Measurements from ENCODE around the gene DLEC1.

DLEC1 gene

GRCh38 chr3:38115645-38116427 lies 76.8 kb downstream of the DLEC1 start:
- no peaks in the 10 kb centered on the region for H3K27me3 ChIP-seq (ENCODE audit: insufficient read depth, low read depth)
- no peak overlapping the region for H3K4me2 ChIP-seq
- no peaks in the 10 kb centered on the region for H3K4me1 ChIP-seq (ENCODE audit: low read depth, poor library complexity, severe bottlenecking)
- H3K9ac ChIP-seq: no peak overlapping the region
- no peaks in the 10 kb centered on the region for H4K20me1 ChIP-seq (ENCODE audit: insufficient read depth)
- TF ChIP-seq, protein P1, sequence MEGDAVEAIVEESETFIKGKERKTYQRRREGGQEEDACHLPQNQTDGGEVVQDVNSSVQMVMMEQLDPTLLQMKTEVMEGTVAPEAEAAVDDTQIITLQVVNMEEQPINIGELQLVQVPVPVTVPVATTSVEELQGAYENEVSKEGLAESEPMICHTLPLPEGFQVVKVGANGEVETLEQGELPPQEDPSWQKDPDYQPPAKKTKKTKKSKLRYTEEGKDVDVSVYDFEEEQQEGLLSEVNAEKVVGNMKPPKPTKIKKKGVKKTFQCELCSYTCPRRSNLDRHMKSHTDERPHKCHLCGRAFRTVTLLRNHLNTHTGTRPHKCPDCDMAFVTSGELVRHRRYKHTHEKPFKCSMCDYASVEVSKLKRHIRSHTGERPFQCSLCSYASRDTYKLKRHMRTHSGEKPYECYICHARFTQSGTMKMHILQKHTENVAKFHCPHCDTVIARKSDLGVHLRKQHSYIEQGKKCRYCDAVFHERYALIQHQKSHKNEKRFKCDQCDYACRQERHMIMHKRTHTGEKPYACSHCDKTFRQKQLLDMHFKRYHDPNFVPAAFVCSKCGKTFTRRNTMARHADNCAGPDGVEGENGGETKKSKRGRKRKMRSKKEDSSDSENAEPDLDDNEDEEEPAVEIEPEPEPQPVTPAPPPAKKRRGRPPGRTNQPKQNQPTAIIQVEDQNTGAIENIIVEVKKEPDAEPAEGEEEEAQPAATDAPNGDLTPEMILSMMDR (conservative IDR thresholded peaks at IDR 0.05; ENCODE audit: low read depth, low read length): no peak
- H2AFZ ChIP-seq (ENCODE audit: low read depth): no peak overlapping the region
- H3K4me3 ChIP-seq (IDR thresholded peaks at IDR 0.05; ENCODE audit: insufficient read depth, low read depth, low read length): no peak overlapping the region
- H3K27ac ChIP-seq: no peak overlapping the region
- no peaks in the 10 kb centered on the region for H3K79me2 ChIP-seq (ENCODE audit: insufficient read depth, low read depth)
- no peaks in the 10 kb centered on the region for H3K36me3 ChIP-seq (ENCODE audit: insufficient read depth)

DNA sequence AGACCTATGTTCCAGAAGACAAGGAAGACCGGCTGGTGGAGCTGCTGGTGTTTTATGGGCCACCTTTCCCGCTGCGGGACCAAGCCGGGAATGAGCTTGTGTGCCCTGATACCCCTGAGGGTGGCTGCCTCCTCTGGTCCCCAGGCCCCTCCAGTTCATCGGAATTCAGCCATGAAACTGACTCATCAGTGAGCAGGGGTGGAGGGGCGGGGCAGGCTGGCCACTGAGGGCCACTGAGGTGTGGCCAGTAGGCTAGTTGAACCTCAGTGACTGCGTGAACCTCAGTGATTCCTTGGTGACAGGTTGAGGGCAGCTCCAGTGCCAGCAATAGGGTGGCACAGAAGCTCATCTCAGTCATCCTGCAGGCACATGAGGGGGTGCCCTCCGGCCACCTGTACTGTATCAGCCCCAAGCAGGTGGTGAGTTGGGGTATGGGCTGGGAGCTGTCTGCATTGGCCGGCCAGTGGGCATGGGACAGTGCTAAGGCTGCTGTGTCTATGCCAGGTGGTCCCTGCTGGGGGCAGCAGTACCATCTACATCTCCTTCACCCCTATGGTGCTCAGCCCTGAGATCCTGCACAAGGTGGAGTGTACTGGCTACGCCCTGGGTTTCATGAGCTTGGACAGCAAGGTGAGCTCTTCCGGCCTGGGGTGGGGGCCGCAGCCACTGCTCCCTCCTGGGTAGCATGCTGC lies 77.6 kb downstream of the DLEC1 start:
- H3K9ac ChIP-seq: no peak overlapping the region
- H3K36me3 ChIP-seq (ENCODE audit: insufficient read depth): no peaks in the 10 kb centered on the region
- H3K79me2 ChIP-seq (ENCODE audit: insufficient read depth, low read depth): no peaks in the 10 kb centered on the region
- H3K27me3 ChIP-seq (ENCODE audit: insufficient read depth, low read depth): no peaks in the 10 kb centered on the region
- H3K4me1 ChIP-seq (ENCODE audit: low read depth, poor library complexity, severe bottlenecking): no peaks in the 10 kb centered on the region
- no peak overlapping the region for H3K4me2 ChIP-seq
- TF ChIP-seq, protein P1 (conservative IDR thresholded peaks at IDR 0.05; ENCODE audit: low read depth, low read length): no peak
- no peak overlapping the region for H2AFZ ChIP-seq (ENCODE audit: low read depth)
- no peak overlapping the region for H3K27ac ChIP-seq
- H3K4me3 ChIP-seq (IDR thresholded peaks at IDR 0.05; ENCODE audit: insufficient read depth, low read depth, low read length): no peak overlapping the region
- H4K20me1 ChIP-seq (ENCODE audit: insufficient read depth): no peaks in the 10 kb centered on the region

DNA sequence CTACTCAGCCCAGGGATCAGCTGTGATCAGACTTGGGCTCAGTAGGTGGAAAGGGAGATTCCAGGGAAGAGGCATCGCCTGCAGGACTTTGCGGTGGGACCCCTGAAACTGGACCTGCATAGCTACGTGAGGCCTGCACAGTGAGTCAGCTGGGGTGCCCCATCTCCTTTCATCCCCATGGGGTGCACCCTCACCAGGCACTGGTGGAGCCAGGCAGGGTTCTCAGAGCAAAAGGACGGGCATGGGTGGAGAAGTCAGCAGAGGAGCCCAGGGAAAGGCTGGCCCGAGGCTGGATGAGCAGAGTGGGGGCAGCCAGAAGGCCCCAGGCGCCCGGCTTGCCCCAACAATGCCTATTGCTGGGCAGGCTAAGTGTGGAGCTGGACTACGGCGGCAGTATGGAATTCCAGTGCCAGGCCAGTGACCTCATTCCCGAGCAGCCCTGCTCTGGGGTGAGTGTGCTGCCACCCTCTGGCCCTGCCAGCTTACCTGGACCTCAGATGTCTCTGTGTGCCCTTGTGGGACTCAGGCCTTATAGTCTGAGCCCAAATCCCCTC lies 78.2 kb downstream of the DLEC1 start:
- TF ChIP-seq, protein P1 (conservative IDR thresholded peaks at IDR 0.05; ENCODE audit: low read depth, low read length): no peak
- Histone ChIP-seq H3K27ac (no peak overlapping the region), H3K4me3 (IDR thresholded peaks at IDR 0.05; ENCODE audit: insufficient read depth, low read depth, low read length) (no peak overlapping the region), H3K9ac (no peak overlapping the region), H2AFZ (ENCODE audit: low read depth) (no peak overlapping the region), H3K27me3 (ENCODE audit: insufficient read depth, low read depth) (no peaks in the 10 kb centered on the region), H3K36me3 (ENCODE audit: insufficient read depth) (no peaks in the 10 kb centered on the region), H3K4me1 (ENCODE audit: low read depth, poor library complexity, severe bottlenecking) (no peaks in the 10 kb centered on the region), H3K79me2 (ENCODE audit: insufficient read depth, low read depth) (no peaks in the 10 kb centered on the region), H3K4me2 (no peak overlapping the region), H4K20me1 (ENCODE audit: insufficient read depth) (no peaks in the 10 kb centered on the region)

DNA sequence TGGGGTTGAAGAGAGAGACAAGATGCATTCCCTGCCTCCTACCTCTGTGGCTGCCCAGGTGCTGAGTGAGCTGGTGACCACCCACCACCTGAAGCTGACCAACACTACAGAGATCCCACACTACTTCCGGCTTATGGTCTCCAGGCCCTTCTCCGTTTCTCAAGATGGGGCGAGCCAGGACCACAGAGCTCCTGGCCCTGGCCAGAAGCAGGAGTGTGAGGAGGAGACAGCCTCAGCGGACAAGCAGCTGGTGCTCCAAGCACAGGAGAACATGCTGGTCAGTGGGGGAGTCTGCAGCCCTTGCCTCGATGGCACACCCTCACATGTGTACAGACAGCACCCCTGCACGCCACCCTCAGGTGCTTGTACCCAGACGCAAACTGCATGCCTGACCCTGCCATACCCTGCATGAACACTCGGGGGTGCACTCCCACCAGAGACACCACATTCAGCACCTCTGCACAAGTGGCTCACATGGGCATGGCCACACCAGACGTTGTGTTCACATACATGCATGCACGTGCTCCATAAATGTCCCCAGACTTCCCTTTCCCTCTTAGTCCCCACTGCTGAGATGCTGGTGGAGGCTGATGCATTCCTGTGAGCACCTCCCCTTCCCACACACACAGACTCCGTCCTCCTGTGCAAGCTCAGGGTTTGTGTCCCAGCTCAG lies 78.9 kb downstream of the DLEC1 start:
- Histone ChIP-seq H2AFZ (ENCODE audit: low read depth) (no peak overlapping the region), H3K79me2 (ENCODE audit: insufficient read depth, low read depth) (no peaks in the 10 kb centered on the region), H4K20me1 (ENCODE audit: insufficient read depth) (no peaks in the 10 kb centered on the region), H3K4me2 (no peak overlapping the region), H3K9ac (no peak overlapping the region), H3K4me1 (ENCODE audit: low read depth, poor library complexity, severe bottlenecking) (no peaks in the 10 kb centered on the region), H3K4me3 (IDR thresholded peaks at IDR 0.05; ENCODE audit: insufficient read depth, low read depth, low read length) (no peak overlapping the region), H3K27me3 (ENCODE audit: insufficient read depth, low read depth) (no peaks in the 10 kb centered on the region), H3K27ac (no peak overlapping the region), H3K36me3 (ENCODE audit: insufficient read depth) (no peaks in the 10 kb centered on the region)
- TF ChIP-seq, protein P1 (conservative IDR thresholded peaks at IDR 0.05; ENCODE audit: low read depth, low read length): peak; percentile 57

All from KMS-11 (cell line).